GF-D8 (cell line): ENCODE data around the gene PADI4.

ENCODE experiments used
- DNase-seq: peaks from one replicate; lab custom pipeline; 2025; lab: John Stamatoyannopoulos, UW

Gene PADI4

GRCh38 chr1:17348593-17349234 lies 40.7 kb downstream of the PADI4 start:
- no peak for DNase-seq

GRCh38 chr1:17350083-17350482 lies 42.1 kb downstream of the PADI4 start:
- no peak for DNase-seq

- no peak for DNase-seq
Measured at GRCh38 chr1:17350928-17351446, 43.0 kb downstream of the PADI4 start.

GRCh38 chr1:17351598-17352324 lies 43.8 kb downstream of the PADI4 start:
- no peak for DNase-seq

GRCh38 chr1:17352419-17352909 lies 44.5 kb downstream of the PADI4 start:
- DNase-seq, result no peak

GRCh38 chr1:17355898-17356297 lies 47.9 kb downstream of the PADI4 start:
- DNase-seq, result peak; percentile 4

GRCh38 chr1:17356387-17357026 lies 48.5 kb downstream of the PADI4 start:
- DNase-seq, result no peak

- DNase-seq, result no peak
Measured at GRCh38 chr1:17358557-17358956, 50.6 kb downstream of the PADI4 start.

GRCh38 chr1:17359031-17359430 lies 51.0 kb downstream of the PADI4 start:
- no peak for DNase-seq

- DNase-seq, result no peak
Measured at GRCh38 chr1:17359808-17360207, 51.8 kb downstream of the PADI4 start.

GRCh38 chr1:17360272-17360956 lies 52.4 kb downstream of the PADI4 start:
- no peak for DNase-seq

GRCh38 chr1:17361687-17362086 lies 53.7 kb downstream of the PADI4 start:
- DNase-seq, result no peak

- no peak for DNase-seq
Measured at GRCh38 chr1:17363351-17363750, 55.4 kb downstream of the PADI4 start.

GRCh38 chr1:17363771-17364170 lies 55.8 kb downstream of the PADI4 start:
- no peak for DNase-seq

- DNase-seq, result peak; percentile 78
Measured at GRCh38 chr1:17365293-17365692, 57.3 kb downstream of the PADI4 start.

GRCh38 chr1:17369466-17369865 lies 61.5 kb downstream of the PADI4 start:
- DNase-seq, result no peak

- no peak for DNase-seq
Measured at GRCh38 chr1:17370618-17371017, 62.6 kb downstream of the PADI4 start.

- no peak for DNase-seq
Measured at GRCh38 chr1:17371896-17372295, 63.9 kb downstream of the PADI4 start, which contains the start of gene PADI6. Gene PADI6, plus strand, starts transcription at chr1:17372196. Its CDS starts 50 bp downstream, at chr1:17372246.

- DNase-seq, result no peak
Measured at GRCh38 chr1:17372955-17373354, 65.0 kb downstream of the PADI4 start.

GRCh38 chr1:17375651-17376050 lies 67.7 kb downstream of the PADI4 start:
- DNase-seq, result no peak

- DNase-seq, result no peak
Measured at GRCh38 chr1:17377325-17377953, 69.4 kb downstream of the PADI4 start.

GRCh38 chr1:17381161-17381560 lies 73.2 kb downstream of the PADI4 start:
- no peak for DNase-seq
